Limb (tissue), 2 donors: ENCODE measurements around the gene MAD2L2.

Experiments
- DNase-seq, 2 donors: peaks; one replicate each; pipeline ENCODE4 v3.0.0-alpha.2; 2016; ENCODE audit errors: extremely low spot score in 2 of 2

Gene MAD2L2

GRCh38 chr1:11682287-11682771 lies 1.4 kb upstream of the MAD2L2 start:
- no peak for DNase-seq

- no peak for DNase-seq
Measured at GRCh38 chr1:11680270-11681070, 478 bp downstream of the MAD2L2 start.

- DNase-seq, result no peak
Measured at GRCh38 chr1:11678442-11678841, 2.5 kb downstream of the MAD2L2 start.

GRCh38 chr1:11676386-11677103 lies 4.4 kb downstream of the MAD2L2 start:
- DNase-seq, result no peak

GRCh38 chr1:11675325-11675724 lies 5.6 kb downstream of the MAD2L2 start:
- DNase-seq, result no peak

- no peak for DNase-seq
Measured at GRCh38 chr1:11674488-11674887, 6.5 kb downstream of the MAD2L2 start.

GRCh38 chr1:11673089-11673769 lies 7.7 kb downstream of the MAD2L2 start:
- DNase-seq, result no peak

GRCh38 chr1:11671544-11672286 lies 9.2 kb downstream of the MAD2L2 start:
- DNase-seq, result no peak

GRCh38 chr1:11671205-11671543 lies 9.8 kb downstream of the MAD2L2 start:
- DNase-seq, result no peak

- DNase-seq, result no peak
Measured at GRCh38 chr1:11670747-11671146, 10.2 kb downstream of the MAD2L2 start.

- DNase-seq, result no peak
Measured at GRCh38 chr1:11668516-11668915, 12.4 kb downstream of the MAD2L2 start.

- DNase-seq, result peak in 1 of 2 donors; percentile 67
Measured at GRCh38 chr1:11664336-11665065, 16.4 kb downstream of the MAD2L2 start.

GRCh38 chr1:11661103-11661502 lies 19.8 kb downstream of the MAD2L2 start:
- no peak for DNase-seq

- no peak for DNase-seq
Measured at GRCh38 chr1:11659748-11660147, 21.2 kb downstream of the MAD2L2 start.

- no peak for DNase-seq
Measured at GRCh38 chr1:11658542-11658941, 22.4 kb downstream of the MAD2L2 start.

GRCh38 chr1:11657654-11658053 lies 23.3 kb downstream of the MAD2L2 start:
- no peak for DNase-seq

GRCh38 chr1:11654939-11655808 lies 25.8 kb downstream of the MAD2L2 start:
- DNase-seq, result no peak

GRCh38 chr1:11654137-11654938 lies 26.6 kb downstream of the MAD2L2 start, which contains the start of the genes FBXO2 and FBXO44:
TSS of gene FBXO2 (minus strand) at chr1:11654429. CDS start at chr1:11654340, 89 bp downstream.
TSS of gene FBXO44 (plus strand) at chr1:11654877. CDS start at chr1:11655836, 959 bp downstream.
- peak in 1 of 2 donors; percentile 81 for DNase-seq

- no peak for DNase-seq
Measured at GRCh38 chr1:11653861-11654136, 27.1 kb downstream of the MAD2L2 start.
